Neural cell (in vitro differentiated cells): ENCODE data around the gene LRIF1. TPM values are rescaled to one million over a fixed set of nuclear protein-coding genes. Genes with fewer than 3 reads are reported as not detected.

Source experiments
- H2AFZ ChIP-seq: fragments of 200-600, 300-800 bp; sonication (generic), shearing (Covaris generic); 2 replicates; pipeline ENCODE4 v1.6.0; 2014; ENCODE audit warnings: low read depth, mild to moderate bottlenecking, antibody characterized with exemption, low read length, moderate library complexity
- H3F3A ChIP-seq: fragments of 200-600 bp; shearing (Covaris generic); 2 replicates; pipeline ENCODE4 v1.6.1; 2016; ENCODE audit warnings: mild to moderate bottlenecking, moderate library complexity, mixed read lengths, antibody characterized with exemption, low read length; ENCODE audit not compliant: insufficient read depth, poor library complexity, severe bottlenecking
- H3K27ac ChIP-seq: fragments of 200-600, 300-800 bp; sonication (generic), shearing (Covaris generic); 2 replicates; pipeline ENCODE4 v1.5.1; 2014; ENCODE audit warnings: mild to moderate bottlenecking, low read length, moderate library complexity
- H3K27me3 ChIP-seq: fragments of 300-800, 200-600 bp; sonication (generic), shearing (Covaris generic); 2 replicates; pipeline ENCODE4 v1.6.0; 2014; ENCODE audit warnings: mild to moderate bottlenecking, low read depth, low read length, moderate library complexity; ENCODE audit not compliant: insufficient read depth
- H3K36me3 ChIP-seq: fragments of 300-800, 200-600 bp; sonication (generic), shearing (Covaris generic); 2 replicates; pipeline ENCODE4 v1.5.1; 2014; ENCODE audit warnings: mild to moderate bottlenecking, antibody characterized with exemption, low read length, moderate library complexity; ENCODE audit not compliant: insufficient read depth
- H3K4me2 ChIP-seq: fragments of 300-800, 200-600 bp; sonication (generic), shearing (Covaris generic); 2 replicates; pipeline ENCODE4 v1.6.0; 2014; ENCODE audit warnings: mild to moderate bottlenecking, low read length
- H3K4me3 ChIP-seq: fragments of 300-800, 200-600 bp; sonication (generic), shearing (Covaris generic); 2 replicates; pipeline ENCODE4 v1.5.1; 2014; ENCODE audit warnings: mild to moderate bottlenecking, low read length, moderate library complexity
- H3K79me2 ChIP-seq: fragments of 200-600 bp; shearing (Covaris generic); replicated peaks from 2 replicates; pipeline ENCODE4 v1.6.0; 2014; ENCODE audit warnings: mild to moderate bottlenecking, low read length, moderate library complexity; ENCODE audit not compliant: insufficient read depth
- H3K9ac ChIP-seq: fragments of 300-800, 200-600 bp; sonication (generic), shearing (Covaris generic); 2 replicates; pipeline ENCODE4 v1.6.1; 2016; ENCODE audit warnings: mild to moderate bottlenecking, low read length, mixed read lengths
- H3K9me2 ChIP-seq: fragments of 200-600 bp; shearing (Covaris generic); 2 replicates; pipeline ENCODE4 v1.6.1; 2016; ENCODE audit warnings: mild to moderate bottlenecking, low read length, mixed read lengths; ENCODE audit not compliant: insufficient read depth
- H3K9me3 ChIP-seq: fragments of 200-600, 300-800 bp; sonication (generic), shearing (Covaris generic); 2 replicates; pipeline ENCODE4 v1.6.1; 2016; ENCODE audit warnings: mild to moderate bottlenecking, mixed run types, low read length, moderate library complexity, mixed read lengths
- H4K20me1 ChIP-seq: fragments of 200-600 bp; shearing (Covaris generic); 2 replicates; pipeline ENCODE4 v1.6.1; 2016; ENCODE audit warnings: mild to moderate bottlenecking, mixed run types; ENCODE audit not compliant: insufficient read depth
- EP300 ChIP-seq: fragments of 450-650 bp; conservative IDR thresholded peaks from 2 replicates; pipeline ENCODE4 v1.6.1; 2014; ENCODE audit warnings: antibody characterized with exemption, mild to moderate bottlenecking, moderate library complexity; ENCODE audit not compliant: poor library complexity, severe bottlenecking
- EZH2 ChIP-seq: fragments of 200-600, 300-800 bp; shearing (Covaris generic), sonication (generic); IDR thresholded peaks from 2 replicates; pipeline ENCODE4 v1.6.1; 2014; ENCODE audit warnings: antibody characterized with exemption, low read length, borderline replicate concordance, mild to moderate bottlenecking; ENCODE audit not compliant: insufficient read depth, poor library complexity, severe bottlenecking
- MXI1 ChIP-seq: fragments of 450-650 bp; conservative IDR thresholded peaks from 2 replicates; pipeline ENCODE4 v1.6.1; 2014; ENCODE audit warnings: antibody characterized with exemption, mild to moderate bottlenecking; ENCODE audit not compliant: poor library complexity, severe bottlenecking
- POLR2AphosphoS5 ChIP-seq: IDR thresholded peaks from 2 replicates; pipeline ENCODE4 v1.6.1; 2012
- RAD21 ChIP-seq: fragments of 450-650 bp; conservative IDR thresholded peaks from 2 replicates; pipeline ENCODE4 v1.6.1; 2014; ENCODE audit warnings: antibody characterized with exemption, mild to moderate bottlenecking, moderate library complexity
- SMC3 ChIP-seq: fragments of 450-650 bp; conservative IDR thresholded peaks from 2 replicates; pipeline ENCODE4 v1.6.1; 2014; ENCODE audit warnings: antibody characterized with exemption, mild to moderate bottlenecking, moderate library complexity; ENCODE audit not compliant: poor library complexity
- TAF1 ChIP-seq: IDR thresholded peaks from 2 replicates; pipeline ENCODE4 v1.6.1; 2012; ENCODE audit warnings: low read depth
- polyA plus RNA-seq: library from polyadenylated mRNA; depleted of rRNA; stranded (reverse); fragments of >200 nt; gene quantifications from 2 replicates; pipeline ENCODE4 v1.2.3, GENCODE V29; 2014
- TF ChIP-seq, protein P1 (sequence below): fragments of 450-650 bp; IDR thresholded peaks from 2 replicates; pipeline ENCODE4 v1.5.1; 2014; ENCODE audit warnings: antibody characterized with exemption, mild to moderate bottlenecking, moderate library complexity; ENCODE audit not compliant: poor library complexity, severe bottlenecking
- TF ChIP-seq, protein P2 (sequence below): IDR thresholded peaks from 2 replicates; pipeline ENCODE4 v1.6.1; 2012; ENCODE audit warnings: borderline replicate concordance

The LRIF1 gene
- polyA plus RNA-seq, 1 donor from 2014 or later: 26.8 TPM

DNA sequence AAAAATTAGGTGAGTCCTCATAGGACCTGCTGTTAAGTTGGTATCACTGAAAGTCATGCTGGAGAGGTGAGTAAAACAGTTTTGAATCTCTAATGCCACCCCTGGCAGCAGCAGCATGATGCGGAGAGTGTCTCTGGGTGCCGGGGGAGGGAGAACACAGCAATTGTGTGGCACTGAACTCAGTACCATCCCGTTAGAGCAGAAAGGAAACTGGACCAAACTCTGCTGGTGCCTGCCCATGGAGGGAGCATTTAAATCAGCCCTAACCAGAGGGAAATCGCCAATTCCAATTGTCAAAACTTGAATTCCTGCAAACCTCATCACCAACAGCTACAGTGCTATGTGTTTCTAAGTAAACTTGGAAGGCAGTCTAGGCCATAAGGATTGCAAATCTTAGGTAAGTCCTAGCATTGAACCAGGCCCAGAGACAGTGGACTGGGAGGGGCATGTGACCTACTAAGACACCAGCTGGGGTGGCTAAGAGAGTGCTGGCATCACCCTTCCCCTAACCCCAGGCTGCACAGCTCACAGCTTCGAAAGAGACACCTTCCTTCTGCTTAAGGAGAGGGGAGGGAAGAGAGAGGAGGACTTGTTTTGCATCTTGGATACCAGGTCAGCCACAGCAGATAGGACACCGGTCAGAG, 60.8 kb downstream of the LRIF1 start:
- H3K36me3 ChIP-seq: no peaks in the 10 kb centered on the region
- H3K27ac ChIP-seq: no peak overlapping the region
- no peaks in the 10 kb centered on the region for H4K20me1 ChIP-seq
- H3F3A ChIP-seq: no peaks in the 10 kb centered on the region
- H3K4me2 ChIP-seq: no peak overlapping the region
- no peaks in the 10 kb centered on the region for H3K9me3 ChIP-seq
- TF ChIP-seq, protein P1, sequence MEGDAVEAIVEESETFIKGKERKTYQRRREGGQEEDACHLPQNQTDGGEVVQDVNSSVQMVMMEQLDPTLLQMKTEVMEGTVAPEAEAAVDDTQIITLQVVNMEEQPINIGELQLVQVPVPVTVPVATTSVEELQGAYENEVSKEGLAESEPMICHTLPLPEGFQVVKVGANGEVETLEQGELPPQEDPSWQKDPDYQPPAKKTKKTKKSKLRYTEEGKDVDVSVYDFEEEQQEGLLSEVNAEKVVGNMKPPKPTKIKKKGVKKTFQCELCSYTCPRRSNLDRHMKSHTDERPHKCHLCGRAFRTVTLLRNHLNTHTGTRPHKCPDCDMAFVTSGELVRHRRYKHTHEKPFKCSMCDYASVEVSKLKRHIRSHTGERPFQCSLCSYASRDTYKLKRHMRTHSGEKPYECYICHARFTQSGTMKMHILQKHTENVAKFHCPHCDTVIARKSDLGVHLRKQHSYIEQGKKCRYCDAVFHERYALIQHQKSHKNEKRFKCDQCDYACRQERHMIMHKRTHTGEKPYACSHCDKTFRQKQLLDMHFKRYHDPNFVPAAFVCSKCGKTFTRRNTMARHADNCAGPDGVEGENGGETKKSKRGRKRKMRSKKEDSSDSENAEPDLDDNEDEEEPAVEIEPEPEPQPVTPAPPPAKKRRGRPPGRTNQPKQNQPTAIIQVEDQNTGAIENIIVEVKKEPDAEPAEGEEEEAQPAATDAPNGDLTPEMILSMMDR: no peak
- TF ChIP-seq EP300: no peak
- no peak for TF ChIP-seq EZH2
- TF ChIP-seq, protein P2, sequence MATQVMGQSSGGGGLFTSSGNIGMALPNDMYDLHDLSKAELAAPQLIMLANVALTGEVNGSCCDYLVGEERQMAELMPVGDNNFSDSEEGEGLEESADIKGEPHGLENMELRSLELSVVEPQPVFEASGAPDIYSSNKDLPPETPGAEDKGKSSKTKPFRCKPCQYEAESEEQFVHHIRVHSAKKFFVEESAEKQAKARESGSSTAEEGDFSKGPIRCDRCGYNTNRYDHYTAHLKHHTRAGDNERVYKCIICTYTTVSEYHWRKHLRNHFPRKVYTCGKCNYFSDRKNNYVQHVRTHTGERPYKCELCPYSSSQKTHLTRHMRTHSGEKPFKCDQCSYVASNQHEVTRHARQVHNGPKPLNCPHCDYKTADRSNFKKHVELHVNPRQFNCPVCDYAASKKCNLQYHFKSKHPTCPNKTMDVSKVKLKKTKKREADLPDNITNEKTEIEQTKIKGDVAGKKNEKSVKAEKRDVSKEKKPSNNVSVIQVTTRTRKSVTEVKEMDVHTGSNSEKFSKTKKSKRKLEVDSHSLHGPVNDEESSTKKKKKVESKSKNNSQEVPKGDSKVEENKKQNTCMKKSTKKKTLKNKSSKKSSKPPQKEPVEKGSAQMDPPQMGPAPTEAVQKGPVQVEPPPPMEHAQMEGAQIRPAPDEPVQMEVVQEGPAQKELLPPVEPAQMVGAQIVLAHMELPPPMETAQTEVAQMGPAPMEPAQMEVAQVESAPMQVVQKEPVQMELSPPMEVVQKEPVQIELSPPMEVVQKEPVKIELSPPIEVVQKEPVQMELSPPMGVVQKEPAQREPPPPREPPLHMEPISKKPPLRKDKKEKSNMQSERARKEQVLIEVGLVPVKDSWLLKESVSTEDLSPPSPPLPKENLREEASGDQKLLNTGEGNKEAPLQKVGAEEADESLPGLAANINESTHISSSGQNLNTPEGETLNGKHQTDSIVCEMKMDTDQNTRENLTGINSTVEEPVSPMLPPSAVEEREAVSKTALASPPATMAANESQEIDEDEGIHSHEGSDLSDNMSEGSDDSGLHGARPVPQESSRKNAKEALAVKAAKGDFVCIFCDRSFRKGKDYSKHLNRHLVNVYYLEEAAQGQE: no peak
- H2AFZ ChIP-seq: no peak overlapping the region
- H3K9ac ChIP-seq: no peak overlapping the region
- H3K9me2 ChIP-seq: no peaks in the 10 kb centered on the region
- no peak overlapping the region for H3K4me3 ChIP-seq
- H3K79me2 ChIP-seq: no peaks in the 10 kb centered on the region
- H3K27me3 ChIP-seq: no peaks in the 10 kb centered on the region

DNA sequence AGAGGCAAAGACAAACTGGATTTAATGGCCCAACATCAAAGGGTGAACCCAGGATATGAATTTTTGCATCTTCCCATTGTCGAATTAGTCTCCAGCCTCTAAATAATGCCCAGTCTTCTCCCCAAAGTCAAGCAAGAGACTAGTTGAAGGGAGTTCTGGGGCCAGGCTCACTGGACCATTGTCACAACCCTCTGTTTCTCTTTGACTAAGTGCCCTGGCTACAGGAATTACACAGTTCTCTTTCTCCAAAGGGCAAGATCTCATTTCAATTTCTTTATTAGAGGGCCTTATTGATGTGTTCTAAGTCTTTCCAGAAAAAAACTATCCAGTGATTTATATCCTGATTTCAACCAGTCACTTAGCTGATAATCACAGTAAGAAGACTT, 64.3 kb downstream of the LRIF1 start:
- no peak overlapping the region for H3K4me3 ChIP-seq
- H3K9me2 ChIP-seq: no peaks in the 10 kb centered on the region
- no peak overlapping the region for H3K4me2 ChIP-seq
- H3F3A ChIP-seq: no peaks in the 10 kb centered on the region
- no peak overlapping the region for H3K27ac ChIP-seq
- TF ChIP-seq POLR2AphosphoS5 (no peak), RAD21 (no peak), SMC3 (no peak), TAF1 (no peak), MXI1 (no peak), EZH2 (no peak), EP300 (no peak)
- TF ChIP-seq, protein P1: no peak
- TF ChIP-seq, protein P2: no peak
- no peak overlapping the region for H3K9ac ChIP-seq
- no peaks in the 10 kb centered on the region for H3K36me3 ChIP-seq
- H3K79me2 ChIP-seq: no peaks in the 10 kb centered on the region
- H4K20me1 ChIP-seq: no peaks in the 10 kb centered on the region
- H3K9me3 ChIP-seq: no peaks in the 10 kb centered on the region
- no peaks in the 10 kb centered on the region for H3K27me3 ChIP-seq
- no peak overlapping the region for H2AFZ ChIP-seq
